ENCODE data around the gene FARP1.

GRCh38 chr13:98307463-98308085 is 164.7 kb downstream of the FARP1 start:
- TF ChIP-seq CTCF (IDR thresholded peaks at IDR 0.05) (no peak), POLR2A (IDR thresholded peaks at IDR 0.05) (no peak)
